Suprapubic skin (tissue), 4 donors: ENCODE data around the gene CCDC70. TPM values are rescaled to one million over a fixed set of nuclear protein-coding genes. Genes with fewer than 3 reads are reported as not detected.

Source experiments
- DNase-seq, 2 donors: peaks; one replicate each; pipeline ENCODE4 v3.0.0-alpha.2; 2019; ENCODE audit warnings: low spot score in 2 of 2
- H3K27ac ChIP-seq: fragments of 200-600 bp; sonication (generic); one replicate; pipeline ENCODE4 v1.5.1; 2019
- H3K27me3 ChIP-seq: fragments of 200-600 bp; sonication (generic); one replicate; pipeline ENCODE4 v1.5.1; 2019
- H3K36me3 ChIP-seq: fragments of 200-600 bp; sonication (generic); one replicate; pipeline ENCODE4 v1.5.1; 2019
- H3K4me1 ChIP-seq: fragments of 200-600 bp; sonication (generic); one replicate; pipeline ENCODE4 v1.5.1; 2019
- H3K4me3 ChIP-seq: fragments of 200-600 bp; sonication (generic); one replicate; pipeline ENCODE4 v1.5.1; 2019; ENCODE audit warnings: mild to moderate bottlenecking
- H3K9me3 ChIP-seq: fragments of 200-600 bp; sonication (generic); one replicate; pipeline ENCODE4 v1.5.1; 2019
- CTCF ChIP-seq, 2 donors: fragments of 200-600 bp in 1 of 2; fragments of 450-650 bp in 1 of 2; sonication (generic) in 1 of 2; IDR thresholded peaks; one replicate each; pipeline ENCODE4 v1.5.1; 2016 to 2019; ENCODE audit warnings: antibody characterized with exemption in 2 of 2, mild to moderate bottlenecking in 1 of 2, moderate library complexity in 1 of 2
- EP300 ChIP-seq: sonication (generic); formaldehyde crosslinking; IDR thresholded peaks from one replicate; pipeline ENCODE4 v1.6.1; 2017; ENCODE audit warnings: antibody characterized with exemption
- POLR2A ChIP-seq, 2 donors: fragments of 450-650 bp; IDR thresholded peaks; one replicate each; pipeline ENCODE4 v1.6.1; 2017; ENCODE audit warnings: antibody characterized with exemption in 2 of 2, mild to moderate bottlenecking in 2 of 2, moderate library complexity in 2 of 2
- POLR2AphosphoS5 ChIP-seq, 3 donors: sonication (generic); formaldehyde crosslinking; IDR thresholded peaks; one replicate each; pipeline ENCODE4 v1.6.1; 2017; ENCODE audit warnings: antibody characterized with exemption in 3 of 3
- WGBS: methylation state at CpG from one replicate; pipeline ENCODE4 v1.1.5; 2018; 5-methylcytosine and 5-hydroxymethylcytosine counted together
- total RNA-seq, 4 donors: library from RNA; depleted of rRNA; stranded (reverse); fragments of >200 nt; gene quantifications; one replicate each; pipeline ENCODE4 v1.1.0, GENCODE V29; 2016

The CCDC70 gene
- total RNA-seq, 4 donors from 2014 or later: not detected

- TF ChIP-seq CTCF (IDR thresholded peaks at IDR 0.05) (no peak), POLR2A (IDR thresholded peaks at IDR 0.05) (no peak), POLR2AphosphoS5 (IDR thresholded peaks at IDR 0.05) (no peak), EP300 (no peak)
- H3K4me1 ChIP-seq: no peaks in the 10 kb centered on the region
- no peaks in the 10 kb centered on the region for H3K36me3 ChIP-seq
- H3K4me3 ChIP-seq: no peak overlapping the region
- no peak overlapping the region for H3K27ac ChIP-seq
- no peaks in the 10 kb centered on the region for H3K27me3 ChIP-seq
- 75% methylated on average over 8 of the region's 8 CpGs for WGBS
- no peak for DNase-seq
- H3K9me3 ChIP-seq: no peaks in the 10 kb centered on the region
Observed at GRCh38 chr13:51838240-51838846, 23.4 kb upstream of the CCDC70 start.

- WGBS: 84% methylated on average over 10 of the region's 10 CpGs
- TF ChIP-seq EP300: no peak
- no peak for TF ChIP-seq POLR2AphosphoS5 (IDR thresholded peaks at IDR 0.05)
- H3K27me3 ChIP-seq: peaks cover 3% of the 10 kb centered on the region
Observed at GRCh38 chr13:51839711-51840540, 21.8 kb upstream of the CCDC70 start.

GRCh38 chr13:51840917-51841316 lies 20.9 kb upstream of the CCDC70 start:
- Histone ChIP-seq H3K9me3 (no peaks in the 10 kb centered on the region), H3K36me3 (no peaks in the 10 kb centered on the region), H3K27ac (no peak overlapping the region), H3K27me3 (peaks cover 3% of the 10 kb centered on the region), H3K4me3 (no peak overlapping the region), H3K4me1 (no peaks in the 10 kb centered on the region)
- WGBS: 88% methylated on average over 6 of the region's 6 CpGs
- no peak for TF ChIP-seq EP300
- no peak for TF ChIP-seq CTCF (IDR thresholded peaks at IDR 0.05)
- no peak for TF ChIP-seq POLR2A (IDR thresholded peaks at IDR 0.05)
- no peak for TF ChIP-seq POLR2AphosphoS5 (IDR thresholded peaks at IDR 0.05)
- no peak for DNase-seq

More at GRCh38 chr13:51839711-51840540, 21.8 kb upstream of the CCDC70 start:
- Histone ChIP-seq H3K36me3 (no peaks in the 10 kb centered on the region), H3K27ac (no peak overlapping the region), H3K9me3 (no peaks in the 10 kb centered on the region), H3K4me1 (no peaks in the 10 kb centered on the region), H3K4me3 (no peak overlapping the region)
- no peak for DNase-seq

- no peaks in the 10 kb centered on the region for H3K36me3 ChIP-seq
- no peak for DNase-seq
- no peaks in the 10 kb centered on the region for H3K9me3 ChIP-seq
- H3K4me3 ChIP-seq: no peak overlapping the region
- no peak for TF ChIP-seq EP300
- TF ChIP-seq POLR2A (IDR thresholded peaks at IDR 0.05): no peak
- TF ChIP-seq CTCF (IDR thresholded peaks at IDR 0.05): no peak
- TF ChIP-seq POLR2AphosphoS5 (IDR thresholded peaks at IDR 0.05): no peak
- 59% methylated on average over 6 of the region's 6 CpGs for WGBS
- no peak overlapping the region for H3K27ac ChIP-seq
- peaks cover 3% of the 10 kb centered on the region for H3K27me3 ChIP-seq
- no peaks in the 10 kb centered on the region for H3K4me1 ChIP-seq
Observed at GRCh38 chr13:51841732-51842131, 20.0 kb upstream of the CCDC70 start.

- Histone ChIP-seq H3K4me1 (no peaks in the 10 kb centered on the region), H3K36me3 (no peaks in the 10 kb centered on the region), H3K9me3 (no peaks in the 10 kb centered on the region), H3K27ac (no peak overlapping the region), H3K4me3 (no peak overlapping the region), H3K27me3 (peaks cover 3% of the 10 kb centered on the region)
- 89% methylated on average over 3 of the region's 3 CpGs for WGBS
- no peak for DNase-seq
- TF ChIP-seq EP300: no peak
- no peak for TF ChIP-seq POLR2A (IDR thresholded peaks at IDR 0.05)
- no peak for TF ChIP-seq POLR2AphosphoS5 (IDR thresholded peaks at IDR 0.05)
- TF ChIP-seq CTCF (IDR thresholded peaks at IDR 0.05): no peak
Observed at GRCh38 chr13:51843529-51843928, 18.2 kb upstream of the CCDC70 start.
